CD4-positive, alpha-beta T cell treated with Interleukin-1 beta for 1 hour (primary cell): ENCODE measurements around the gene BMP7.
"Not testable (repeated sequence)": the region's sequence is repeated elsewhere in the genome, so short reads cannot be mapped to it uniquely, and the experiment has no call there.

Source experiments
- DNase-seq, 2 donors: peaks; one replicate each; pipeline ENCODE4 v3.0.0-alpha.2; 2020 to 2022

BMP7 gene

GRCh38 chr20:57248132-57248797, 18.2 kb downstream of the BMP7 start:
- DNase-seq, result no peak

- DNase-seq, result no peak
Measured at GRCh38 chr20:57247292-57247965, 19.0 kb downstream of the BMP7 start.

GRCh38 chr20:57245997-57246396, 20.4 kb downstream of the BMP7 start:
- no peak for DNase-seq

GRCh38 chr20:57244627-57245214, 21.7 kb downstream of the BMP7 start:
- no peak for DNase-seq

GRCh38 chr20:57244221-57244585, 22.2 kb downstream of the BMP7 start:
- DNase-seq, result no peak

GRCh38 chr20:57243480-57244220, 22.8 kb downstream of the BMP7 start:
- no peak for DNase-seq

GRCh38 chr20:57242414-57242813, 24.0 kb downstream of the BMP7 start:
- DNase-seq, result no peak

- no peak for DNase-seq
Measured at GRCh38 chr20:57241363-57241991, 25.0 kb downstream of the BMP7 start.

- no peak for DNase-seq
Measured at GRCh38 chr20:57240581-57241362, 25.7 kb downstream of the BMP7 start.

- not testable (repeated sequence) for DNase-seq
Measured at GRCh38 chr20:57239725-57240124, 26.7 kb downstream of the BMP7 start.

GRCh38 chr20:57239324-57239723, 27.1 kb downstream of the BMP7 start:
- DNase-seq, result not testable (repeated sequence)

- DNase-seq, result no peak
Measured at GRCh38 chr20:57238089-57238488, 28.4 kb downstream of the BMP7 start.

GRCh38 chr20:57237585-57237953, 28.9 kb downstream of the BMP7 start:
- DNase-seq, result no peak

GRCh38 chr20:57236813-57237584, 29.4 kb downstream of the BMP7 start:
- no peak for DNase-seq

GRCh38 chr20:57234556-57235251, 31.7 kb downstream of the BMP7 start:
- DNase-seq, result no peak

GRCh38 chr20:57231951-57232428, 34.5 kb downstream of the BMP7 start:
- no peak for DNase-seq

GRCh38 chr20:57231161-57231560, 35.3 kb downstream of the BMP7 start:
- DNase-seq, result no peak

- DNase-seq, result no peak
Measured at GRCh38 chr20:57230247-57230646, 36.2 kb downstream of the BMP7 start.

GRCh38 chr20:57229490-57229889, 37.0 kb downstream of the BMP7 start:
- no peak for DNase-seq

- DNase-seq, result no peak
Measured at GRCh38 chr20:57225830-57226229, 40.6 kb downstream of the BMP7 start.
